GM12878 (cell line): ENCODE data around the gene LHFPL2. TPM values are rescaled to one million over a fixed set of nuclear protein-coding genes. Genes with fewer than 3 reads are reported as not detected.

ENCODE experiments used
- ATAC-seq: fragments of 200-7000 bp; cut with Tn5 transposase; 3 replicates; pipeline ENCODE4 v1.9.1; 2020; ENCODE audit warnings: mild to moderate bottlenecking, moderate library complexity
- BruUV-seq: library from RNA; stranded (reverse); fragments of 400-500 nt; replicated peaks from 2 replicates; lab custom pipeline; 2021; lab: Mats Ljungman, UMichigan
- CTCF ChIA-PET: fragments of 300-600 bp; sonication (Branson Sonifier 250); formaldehyde crosslinking; extraction: SDS; loops from one replicate; lab custom pipeline; 2021; ENCODE audit warnings: inconsistent platforms; lab: Yijun Ruan, JAX
- POLR2A ChIA-PET: fragments of 350-600 bp; formaldehyde crosslinking; extraction: SDS; loops from one replicate; lab custom pipeline; 2021; ENCODE audit warnings: inconsistent platforms; lab: Charles Lee
- RAD21 ChIA-PET: fragments of 300-600 bp; sonication (Branson Sonifier 250); formaldehyde crosslinking; loops from one replicate; lab custom pipeline; 2023; ENCODE audit warnings: antibody characterized with exemption; ENCODE audit not compliant: unreplicated experiment; lab: Charles Lee
- SMC1A ChIA-PET: fragments of 300-600 bp; sonication (Branson Sonifier 250); formaldehyde crosslinking; loops from one replicate; lab custom pipeline; 2023; ENCODE audit not compliant: unreplicated experiment, uncharacterized antibody; lab: Charles Lee
- DNase-seq: peaks from one replicate; pipeline ENCODE4 v3.0.0-alpha.2; 2011; ENCODE audit warnings: low read depth, low spot score
- FAIRE-seq: peaks from 3 replicates; lab custom pipeline; 2011; peaks lifted over from hg19 to GRCh38; lab: Jason Lieb, UNC
- H2AFZ ChIP-seq: 2 replicates; pipeline ENCODE4 v1.6.0; 2011; ENCODE audit warnings: low read depth, low read length, control low read depth; ENCODE audit not compliant: control insufficient read depth
- H3K27ac ChIP-seq: 2 replicates; pipeline ENCODE4 v1.5.1; 2011; ENCODE audit warnings: control low read depth; ENCODE audit not compliant: control insufficient read depth, insufficient read depth
- H3K27me3 ChIP-seq, 2 experiments: replicated peaks in 1 of 2; 2 replicates each; pipeline versions ENCODE4 v1.6.0 to v1.6.1; 2011; ENCODE audit warnings: low read length in 1 of 2; ENCODE audit not compliant: control insufficient read depth in 2 of 2, insufficient read depth in 2 of 2
- H3K36me3 ChIP-seq, 2 experiments: 2 replicates each; pipeline ENCODE4 v1.5.1; 2011; ENCODE audit warnings: low read length in 1 of 2; ENCODE audit not compliant: control insufficient read depth in 2 of 2, insufficient read depth in 2 of 2
- H3K4me1 ChIP-seq: 2 replicates; pipeline ENCODE4 v1.6.1; 2011; ENCODE audit warnings: mild to moderate bottlenecking, low read length, moderate library complexity, mixed read lengths; ENCODE audit not compliant: control insufficient read depth, insufficient read depth
- H3K4me2 ChIP-seq: 2 replicates; pipeline ENCODE4 v1.6.0; 2011; ENCODE audit warnings: control low read depth; ENCODE audit not compliant: control insufficient read depth, insufficient read depth
- H3K4me3 ChIP-seq: fragments of 200-600 bp; sonication (generic); 2 replicates; pipeline ENCODE4 v1.5.1; 2016
- H3K79me2 ChIP-seq: 2 replicates; pipeline ENCODE4 v1.6.0; 2011; ENCODE audit warnings: low read length; ENCODE audit not compliant: control insufficient read depth, insufficient read depth
- H3K9ac ChIP-seq: 2 replicates; pipeline ENCODE4 v1.8.0; 2011; ENCODE audit warnings: low read length, control low read depth, mixed read lengths; ENCODE audit not compliant: control insufficient read depth, insufficient read depth
- H3K9me3 ChIP-seq: replicated peaks from 3 replicates; pipeline ENCODE4 v1.5.1; 2011; ENCODE audit warnings: mild to moderate bottlenecking, low read length; ENCODE audit not compliant: control insufficient read depth, insufficient read depth
- H4K20me1 ChIP-seq: 2 replicates; pipeline ENCODE4 v1.6.0; 2011; ENCODE audit not compliant: control insufficient read depth, insufficient read depth
- ATF2 ChIP-seq: IDR thresholded peaks from 2 replicates; pipeline ENCODE4 v1.6.1; 2012; ENCODE audit warnings: low read length, inconsistent platforms
- BCL11A ChIP-seq: IDR thresholded peaks from 2 replicates; pipeline ENCODE4 v1.6.1; 2011; ENCODE audit warnings: low read depth, low read length
- CHD2 ChIP-seq: IDR thresholded peaks from 2 replicates; pipeline ENCODE4 v1.6.1; 2011; ENCODE audit warnings: low read depth, low read length, improper control_type of control experiment, borderline replicate concordance
- ESRRA ChIP-seq: IDR thresholded peaks from 2 replicates; pipeline ENCODE4 v1.6.1; 2012; ENCODE audit warnings: mild to moderate bottlenecking, low read length, improper control_type of control experiment
- HSF1 ChIP-seq: fragments of 150-350 bp; IDR thresholded peaks from 2 replicates; pipeline ENCODE4 v1.6.1; 2014; ENCODE audit warnings: mild to moderate bottlenecking, low read depth, low read length
- IKZF1 ChIP-seq: fragments of 450-650 bp; conservative IDR thresholded peaks from 2 replicates; pipeline ENCODE4 v1.6.1; 2017; ENCODE audit warnings: antibody characterized with exemption, mild to moderate bottlenecking
- IRF3 ChIP-seq: fragments of 450-650 bp; IDR thresholded peaks from 2 replicates; pipeline ENCODE4 v1.6.1; 2014; ENCODE audit warnings: mild to moderate bottlenecking
- PBX3 ChIP-seq: IDR thresholded peaks from 2 replicates; pipeline ENCODE4 v1.6.1; 2011; ENCODE audit warnings: mild to moderate bottlenecking, low read depth, low read length, moderate library complexity; ENCODE audit not compliant: insufficient replicate concordance
- REST ChIP-seq: IDR thresholded peaks from 2 replicates; pipeline ENCODE4 v1.6.1; 2012; ENCODE audit warnings: mild to moderate bottlenecking, low read depth, low read length
- RFX5 ChIP-seq: IDR thresholded peaks from 2 replicates; pipeline ENCODE4 v1.6.1; 2011; ENCODE audit warnings: low read depth, low read length, improper control_type of control experiment
- SP1 ChIP-seq: IDR thresholded peaks from one replicate; pipeline ENCODE4 v1.6.1; 2011; ENCODE audit warnings: low read depth, low read length
- ZNF207 ChIP-seq: fragments of 450-650 bp; IDR thresholded peaks from 2 replicates; pipeline ENCODE4 v1.6.1; 2014; ENCODE audit warnings: antibody characterized with exemption, mild to moderate bottlenecking, borderline replicate concordance
- ZSCAN29 ChIP-seq: fragments of 450-650 bp; IDR thresholded peaks from 2 replicates; pipeline ENCODE4 v1.6.1; 2017; ENCODE audit warnings: mild to moderate bottlenecking, moderate library complexity
- ZZZ3 ChIP-seq: IDR thresholded peaks from 2 replicates; pipeline ENCODE4 v1.6.1; 2011; ENCODE audit warnings: low read depth; ENCODE audit not compliant: control insufficient read depth, insufficient read length
- WGBS: methylation state at CpG from one replicate; pipeline ENCODE4 v1.1.6; 2016; ENCODE audit warnings: low lambda C conversion rate; ENCODE audit not compliant: insufficient replicate concordance, insufficient coverage; ENCODE audit errors: missing lambda C conversion rate; 5-methylcytosine and 5-hydroxymethylcytosine counted together
- in situ Hi-C: fragments of 300-500 bp; cut with MboI; formaldehyde crosslinking; loops from 9 replicates; pipeline ENCODE4 v1.14.3; 2018; ENCODE audit warnings: mixed read lengths
- intact Hi-C: fragments of 100-400 bp; cut with micrococcal nuclease; formaldehyde crosslinking; loops from one replicate; pipeline ENCODE4 v1.14.2; 2022; ENCODE audit not compliant: unreplicated experiment
- polyA plus RNA-seq, 11 experiments: library from polyadenylated mRNA; depleted of rRNA in 4 of 11; unstranded in 6 of 11; stranded (reverse) in 5 of 11; fragments of >200 nt; fragmentation: Nextera tagmentation in 4 of 11; fragmentation: Illumina TruSeq in 1 of 11; extraction: Ambion mirVana in 4 of 11; extraction: Trizol in 1 of 11; gene quantifications; 1 replicate in 1 of 11; 2 replicates in 10 of 11; pipeline versions ENCODE4 v1.2.1 to v1.2.3, GENCODE V29; 2011 to 2016; ENCODE audit warnings: inconsistent platforms in 2 of 11, missing spikeins in 2 of 11, low read depth in 1 of 11
- total RNA-seq, 4 experiments: library from RNA; depleted of rRNA in 3 of 4; stranded (reverse); fragments of >200 nt in 3 of 4; fragmentation: Illumina TruSeq in 1 of 4; extraction: Trizol in 1 of 4; gene quantifications; 2 replicates each; pipeline versions ENCODE4 v1.2.1 to v1.2.3, GENCODE V29; 2013 to 2021

Gene LHFPL2
- total and polyA plus RNA-seq, 10 of the 15 experiments (the other 5 are each of a cell fraction or from before 2014, with no cell fraction given): 4.1 to 21.8 (median 12.5) TPM

GRCh38 chr5:78591972-78592700 is 56.4 kb downstream of the LHFPL2 start:
- ATAC-seq (peak; percentile 92), FAIRE-seq (no peak)
- TF ChIP-seq SP1 (no peak), ZSCAN29 (no peak), IRF3 (no peak), HSF1 (no peak), BCL11A (0 out of 2 replicates have a peak, but pooled peaks have one; percentile 4), PBX3 (no peak), CHD2 (no peak), IKZF1 (peak; percentile 68), ZZZ3 (no peak), REST (no peak), ESRRA (no peak), ZNF207 (no peak), RFX5 (no peak), ATF2 (0 out of 2 replicates have a peak, but pooled peaks have one; percentile 13)

More at GRCh38 chr5:78591972-78592700, 56.4 kb downstream of the LHFPL2 start:
- ChIA-PET POLR2A (no interaction called here), CTCF (interaction anchor here (0.9 to 4.2 kb wide), 9 partner anchors 10 to 272 kb away, joined by 3 to 26 read pairs (median 6); no protein-coding TSS in a partner anchor), RAD21 (interaction anchor here (1.0 to 7.0 kb wide), 6 partner anchors 14 to 308 kb away, joined by 3 to 51 read pairs (median 7); no protein-coding TSS in a partner anchor), SMC1A (interaction anchor here (0.7 to 7.8 kb wide), 18 partner anchors 10 to 371 kb away, joined by 3 to 121 read pairs (median 4); no protein-coding TSS in a partner anchor)
- intact Hi-C loops (loop anchor here (5.0 kb wide), 1 partner anchor 45 kb away; no protein-coding TSS in a partner anchor), in situ Hi-C loops (no loop called here)
- Histone ChIP-seq H3K79me2 (peaks cover 6% of the 10 kb centered on the region), H3K9ac (peak overlapping the region; percentile 54), H3K4me3 (peak overlapping the region; percentile 16; the same call in 1 of the 2 replicates), H3K9me3 (no peaks in the 10 kb centered on the region; the same call in 2 of the 3 replicates), H4K20me1 (no peaks in the 10 kb centered on the region), H3K4me2 (peak overlapping the region; percentile 86), H3K36me3 (peaks cover 2 to 7% of the 10 kb centered on the region in 2 experiments; a peak in 2 of 4 replicates), H3K27ac (peak overlapping the region; percentile 84), H3K27me3 (no peaks in the 10 kb centered on the region), H3K4me1 (peaks cover 26% of the 10 kb centered on the region), H2AFZ (peak overlapping the region; percentile 10; the same call in 1 of the 2 replicates)
- 44% methylated on average over 9 of the region's 9 CpGs for WGBS
- DNase-seq: peak; percentile 63
- BruUV-seq: no TSS peak
